Muscle of arm (tissue), 12 donors: ENCODE data around the gene WDR27. TPM values are rescaled to one million over a fixed set of nuclear protein-coding genes. Genes with fewer than 3 reads are reported as not detected.
"Not testable (repeated sequence)": the region's sequence is repeated elsewhere in the genome, so short reads cannot be mapped to it uniquely, and the experiment has no call there.

Experiments
- DNase-seq: peaks from one replicate; pipeline ENCODE4 v3.0.0-alpha.2; 2013
- polyA plus RNA-seq, 12 donors: library from polyadenylated mRNA; unstranded; fragments of 120-200 nt; gene quantifications; one replicate each; pipeline ENCODE4 v1.2.1, GENCODE V29; 2013; ENCODE audit not compliant: insufficient read length in 12 of 12

WDR27 gene
- polyA plus RNA-seq, 12 donors: 17.8 to 60.4 (median 35.3) TPM; not detected in 1

DNA sequence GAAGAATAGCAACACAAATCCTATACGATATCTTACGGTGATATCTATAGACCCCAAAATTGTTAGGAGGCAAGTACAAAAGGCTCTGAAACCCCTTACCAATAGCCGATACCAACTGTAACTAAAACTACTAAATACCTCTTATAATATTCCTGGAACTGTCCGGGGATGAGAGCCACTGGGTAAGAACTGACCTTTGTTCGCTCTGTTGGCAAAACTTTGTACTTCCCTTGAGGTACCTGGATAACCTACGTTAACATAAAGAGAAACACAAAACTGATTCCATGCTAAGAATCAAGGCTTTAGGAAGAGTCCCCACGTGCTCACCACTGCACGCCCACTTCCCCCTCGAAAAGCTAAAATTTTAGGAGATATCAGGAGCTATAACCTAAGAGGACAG is 12.8 kb upstream of the WDR27 start:
- no peak for DNase-seq

DNA sequence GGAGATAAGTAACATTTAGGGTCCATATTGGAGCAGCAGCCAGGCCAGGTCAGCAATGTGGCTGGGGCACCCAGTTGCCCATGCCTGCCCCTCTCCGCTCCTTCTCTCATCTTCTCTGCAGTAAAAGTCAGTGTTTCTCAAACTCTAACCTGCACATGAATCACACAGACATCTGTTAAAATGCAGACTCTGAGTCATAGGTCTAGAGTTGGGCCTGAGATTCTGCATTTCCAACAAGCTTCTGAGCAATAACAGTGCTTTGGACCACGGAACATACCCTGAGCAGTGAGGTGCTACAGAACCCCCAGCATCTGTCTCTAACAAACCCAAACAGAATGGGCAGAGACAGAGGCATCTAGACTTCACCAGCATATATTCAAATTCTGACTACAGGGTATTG is 12.3 kb upstream of the WDR27 start:
- no peak for DNase-seq

DNA sequence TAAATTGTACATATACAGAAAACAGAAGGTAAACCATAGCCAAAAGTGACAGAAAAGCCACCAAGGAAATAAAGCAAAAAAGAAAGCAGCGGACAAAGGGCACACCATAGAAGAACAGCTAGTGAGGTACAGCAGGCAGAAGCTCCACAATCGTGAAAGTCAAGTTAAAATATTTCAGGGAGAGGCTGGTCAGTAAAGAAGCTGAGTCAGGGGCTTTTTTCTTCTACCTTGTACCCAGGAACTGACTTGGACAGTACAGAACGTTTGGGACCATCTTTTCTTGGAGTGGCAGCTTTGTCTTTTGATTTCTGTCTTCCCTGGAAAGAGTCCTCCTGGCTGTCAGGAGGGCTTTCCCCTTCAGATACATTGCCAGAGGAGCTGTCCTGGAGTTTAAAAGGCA is 8.2 kb upstream of the WDR27 start:
- DNase-seq: no peak

DNA sequence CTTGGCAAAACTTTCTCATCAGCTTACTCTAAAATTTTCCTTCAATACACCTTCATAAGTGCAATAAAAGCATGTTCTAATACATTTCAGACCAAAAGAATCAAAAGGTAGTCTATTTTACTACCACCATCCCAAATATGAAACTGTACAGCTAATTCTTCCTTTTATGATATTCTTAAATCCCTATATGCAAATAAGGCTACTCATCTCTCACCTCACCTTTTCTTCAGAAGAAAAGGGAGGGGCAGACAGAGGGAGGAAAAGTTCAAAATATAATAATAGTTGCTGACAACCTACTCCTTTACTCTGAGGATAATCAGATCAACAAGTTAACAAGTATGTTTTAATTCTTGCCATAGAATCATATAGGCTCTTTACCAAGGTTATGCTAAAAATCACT is 7.5 kb upstream of the WDR27 start:
- DNase-seq: no peak

DNA sequence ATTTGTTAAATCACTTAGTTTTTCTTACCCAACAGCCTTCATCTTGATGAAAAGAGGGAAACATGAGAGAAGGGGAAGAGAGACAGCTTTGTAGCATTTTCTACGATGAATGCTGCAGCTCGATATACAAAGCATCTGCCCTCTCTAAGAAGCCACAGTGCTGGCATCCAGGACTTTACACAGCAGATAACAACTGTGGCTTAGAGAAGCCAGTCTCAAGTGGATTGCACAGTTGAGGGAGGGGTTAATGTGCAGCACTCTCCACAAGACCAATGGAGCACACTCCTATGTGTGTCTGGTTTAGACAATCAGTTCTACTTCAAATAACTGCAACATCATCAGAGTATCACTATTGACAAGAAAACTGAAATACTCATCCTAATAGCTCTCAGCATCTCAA is 5.9 kb upstream of the WDR27 start:
- DNase-seq: no peak

DNA sequence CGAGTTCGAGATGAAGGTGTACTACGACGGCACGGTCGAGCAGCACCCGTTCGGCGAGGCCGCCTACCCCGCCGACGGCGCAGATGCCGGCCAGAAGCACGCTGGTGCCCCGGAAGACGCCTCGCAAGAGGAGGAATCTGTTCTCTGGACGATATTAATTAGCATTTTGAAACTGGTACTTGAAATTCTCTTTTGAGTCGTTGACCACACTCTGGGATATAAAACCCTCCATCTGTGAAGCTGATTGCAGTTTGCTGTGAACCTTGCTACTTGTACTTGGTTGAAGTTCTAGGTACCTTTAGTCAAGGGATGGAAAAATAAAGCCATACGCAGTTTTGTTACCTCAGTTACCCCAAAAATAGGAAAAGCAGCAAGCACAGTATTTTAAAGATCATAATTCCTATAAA is 1.0 kb upstream of the WDR27 start:
- no peak for DNase-seq

- DNase-seq: no peak
Measured at GRCh38 chr6:169701311-169701953, 397 bp downstream of the WDR27 start.

- DNase-seq: no peak
Measured at GRCh38 chr6:169700296-169700695, 1.5 kb downstream of the WDR27 start.

GRCh38 chr6:169697115-169697514 is 4.7 kb downstream of the WDR27 start:
- DNase-seq: not testable (repeated sequence)

DNA sequence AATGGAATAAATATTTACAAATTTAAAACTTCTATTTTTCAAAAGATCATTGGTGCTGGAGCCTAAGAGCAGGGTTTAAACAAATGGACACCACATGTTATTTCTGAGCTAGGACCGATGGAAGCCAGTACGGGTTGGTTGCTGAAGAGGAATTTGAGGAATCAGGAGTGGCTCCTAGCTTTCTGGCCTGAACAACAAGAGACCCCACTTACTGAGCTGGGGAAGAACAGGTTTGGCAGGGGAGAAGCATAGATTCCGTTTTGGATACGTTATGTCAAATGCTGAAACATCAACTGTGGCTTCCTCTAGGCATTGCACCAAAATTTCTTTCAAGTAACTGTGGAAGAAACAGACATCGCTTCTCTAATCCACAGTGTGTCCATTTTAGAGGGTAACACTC is 6.7 kb downstream of the WDR27 start:
- no peak for DNase-seq

GRCh38 chr6:169692516-169692915 is 9.3 kb downstream of the WDR27 start:
- no peak for DNase-seq

DNA sequence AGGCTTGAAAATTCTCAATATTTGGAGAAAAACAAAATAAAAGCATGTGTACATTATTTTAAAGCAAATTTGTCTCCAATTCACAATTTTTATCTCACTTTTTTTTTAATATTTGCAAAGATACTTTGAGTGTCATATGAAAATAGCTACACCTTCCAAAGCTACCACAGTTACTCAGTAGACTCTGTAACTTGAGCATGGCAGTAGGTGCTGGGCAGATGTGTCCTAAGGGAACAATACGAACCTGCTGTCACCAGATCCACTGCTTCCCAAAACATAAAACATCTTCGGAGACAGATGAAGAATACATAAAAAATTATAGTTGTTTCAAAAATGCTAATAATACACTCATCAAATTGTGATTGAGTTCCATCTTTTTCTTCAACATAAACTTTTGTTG is 10.6 kb downstream of the WDR27 start:
- no peak for DNase-seq

DNA sequence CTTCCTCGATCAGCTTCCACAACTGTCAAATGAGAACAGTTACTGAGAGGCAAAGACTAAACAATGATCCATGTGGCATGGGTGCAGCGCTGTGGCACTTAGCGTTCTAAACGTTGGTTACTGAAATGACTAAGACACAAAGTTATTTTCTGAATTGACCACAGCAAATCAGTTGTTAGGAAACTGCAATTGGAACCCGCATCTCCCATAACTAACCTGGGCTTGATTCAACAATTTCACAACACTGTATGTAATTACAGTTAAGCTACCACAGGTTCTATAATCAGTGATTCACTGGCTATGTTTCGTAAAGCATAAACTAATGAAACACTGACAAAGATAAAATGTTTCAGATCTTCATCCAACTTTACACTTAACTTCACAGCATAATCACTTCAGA is 12.5 kb downstream of the WDR27 start:
- DNase-seq: no peak

DNA sequence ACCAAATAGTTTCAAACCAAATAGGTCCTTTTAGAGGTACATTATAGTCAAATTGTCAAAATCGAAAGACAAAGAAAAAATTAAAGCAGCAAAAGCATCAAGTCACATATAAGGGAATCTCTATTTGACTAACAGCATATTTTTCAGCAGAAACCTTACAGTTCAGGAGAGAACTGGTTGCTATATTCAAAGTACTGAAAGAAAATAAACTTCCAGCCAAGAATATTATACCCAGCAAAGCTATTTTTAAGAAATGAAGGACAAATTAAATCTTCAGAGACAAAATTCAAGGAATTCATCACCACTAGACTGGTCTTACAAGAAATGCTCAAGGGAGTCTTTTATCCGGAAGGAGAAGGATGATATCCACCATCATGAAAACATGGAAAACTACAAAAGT is 16.0 kb downstream of the WDR27 start:
- no peak for DNase-seq

DNA sequence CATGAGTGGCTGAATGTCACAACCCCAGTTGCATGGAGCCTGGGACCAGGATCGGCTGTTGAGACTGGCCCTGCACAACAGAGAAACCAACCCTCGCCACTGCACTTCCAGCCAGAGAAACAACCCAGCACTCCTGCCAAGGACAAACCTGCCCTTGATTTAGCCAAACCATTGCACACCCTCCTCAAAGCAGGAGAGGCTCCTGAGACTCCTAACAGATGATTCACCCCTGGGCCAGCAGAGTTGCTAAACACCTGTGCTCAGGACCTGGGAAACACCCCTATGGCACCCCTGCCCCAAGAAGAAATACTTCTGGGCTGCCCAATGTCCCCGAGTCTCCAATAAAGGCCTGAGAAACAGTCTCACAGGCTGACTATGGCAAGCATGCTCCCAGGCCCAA is 17.8 kb downstream of the WDR27 start:
- no peak for DNase-seq

DNA sequence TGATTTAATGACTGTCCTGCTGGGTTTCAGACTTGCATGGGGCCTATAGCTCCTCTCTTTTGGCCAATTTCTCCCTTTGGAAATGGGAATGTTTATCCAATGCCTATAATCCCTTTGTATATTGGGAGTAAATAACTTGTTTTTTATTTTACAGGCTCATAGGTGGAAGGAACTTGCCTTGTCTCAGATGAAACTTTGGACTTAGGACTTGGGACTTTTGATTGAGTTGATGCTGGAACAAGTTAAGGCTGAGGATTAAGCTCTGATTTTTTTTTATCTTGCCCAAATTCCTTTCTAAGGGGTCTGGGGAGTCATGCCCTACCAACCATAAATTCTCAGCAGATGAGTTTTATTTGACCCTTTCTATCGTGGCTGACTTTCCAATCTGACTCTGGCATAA is 23.5 kb downstream of the WDR27 start:
- DNase-seq: no peak

DNA sequence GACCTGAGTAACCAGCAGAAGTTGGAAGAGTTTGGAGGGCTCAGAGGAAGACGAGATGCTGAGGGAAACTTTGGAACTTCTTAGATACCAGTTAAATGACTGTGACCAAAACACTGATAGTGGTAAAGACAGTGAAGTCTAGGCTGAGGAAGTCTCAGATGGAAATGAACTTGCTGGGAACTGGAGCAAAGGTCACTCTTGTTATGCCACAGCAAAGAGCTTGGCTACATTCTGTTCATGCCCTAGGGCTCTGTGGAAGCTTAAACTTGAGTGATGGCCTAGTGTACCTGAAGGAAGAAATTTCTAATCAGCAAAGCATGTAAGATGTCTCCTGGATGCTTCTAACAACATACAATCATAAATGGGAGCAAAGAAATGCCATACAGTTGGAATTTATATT is 24.7 kb downstream of the WDR27 start:
- DNase-seq: no peak

- no peak for DNase-seq
Measured at GRCh38 chr6:169675011-169675410, 26.8 kb downstream of the WDR27 start.

DNA sequence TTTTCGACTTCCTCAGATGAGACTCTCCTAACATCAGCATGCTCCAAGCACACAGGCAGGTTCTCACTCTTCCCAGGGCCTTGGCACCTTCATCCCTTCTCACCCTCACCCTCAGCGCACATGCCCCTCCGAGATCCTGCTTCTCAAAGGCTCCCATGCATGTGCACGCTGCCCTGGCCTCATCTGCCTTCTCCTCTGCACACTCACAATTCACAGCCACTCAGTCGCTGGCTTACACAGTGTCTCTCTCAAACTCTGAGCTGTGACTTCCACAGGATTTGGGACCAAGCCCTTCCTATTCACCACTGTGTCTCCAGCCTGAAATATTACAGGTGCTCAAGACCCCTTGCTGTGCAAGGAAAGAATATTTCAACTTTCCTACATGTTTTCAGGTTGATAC is 30.3 kb downstream of the WDR27 start:
- no peak for DNase-seq

DNA sequence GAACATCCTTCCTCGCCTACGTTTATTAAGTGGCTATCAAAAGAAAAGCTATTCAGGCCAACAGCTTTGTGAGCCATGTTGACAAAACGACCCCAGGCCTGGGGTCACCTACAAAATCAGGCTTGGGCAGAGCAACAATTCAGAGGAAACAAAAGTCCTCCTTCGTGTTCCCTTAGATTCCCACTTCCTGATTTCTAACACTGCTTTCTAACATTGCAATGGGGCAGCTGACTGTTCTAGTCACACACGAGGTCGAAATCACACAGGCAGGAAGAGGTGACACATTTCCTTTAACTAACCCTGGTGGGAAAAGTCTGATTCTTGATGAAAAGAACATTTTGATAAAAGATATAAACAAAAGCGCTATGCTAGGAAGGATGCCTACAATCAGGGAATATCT is 31.9 kb downstream of the WDR27 start:
- no peak for DNase-seq

- no peak for DNase-seq
Measured at GRCh38 chr6:169669147-169669546, 32.7 kb downstream of the WDR27 start.

GRCh38 chr6:169668203-169668847 is 33.5 kb downstream of the WDR27 start:
- DNase-seq: no peak

DNA sequence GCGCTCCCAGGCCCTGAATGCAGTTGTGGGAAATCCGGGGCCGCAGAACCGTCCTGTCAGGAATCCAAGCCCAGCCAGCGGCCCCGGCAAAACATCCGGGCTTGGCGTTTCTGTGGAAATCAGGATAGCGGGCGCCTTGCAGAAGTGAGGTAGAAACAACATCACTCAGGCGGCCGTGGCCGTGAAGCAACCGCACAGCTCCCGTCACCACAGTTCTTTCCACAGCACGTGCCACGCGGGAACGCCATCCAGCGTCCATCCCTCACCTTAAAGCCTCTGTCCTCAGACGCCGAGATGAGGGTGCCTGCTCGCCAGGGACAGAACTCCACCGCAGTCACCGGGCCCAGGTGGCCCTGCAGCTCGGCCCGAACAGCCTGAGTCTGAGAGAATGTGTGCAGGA is 34.1 kb downstream of the WDR27 start:
- DNase-seq: no peak

DNA sequence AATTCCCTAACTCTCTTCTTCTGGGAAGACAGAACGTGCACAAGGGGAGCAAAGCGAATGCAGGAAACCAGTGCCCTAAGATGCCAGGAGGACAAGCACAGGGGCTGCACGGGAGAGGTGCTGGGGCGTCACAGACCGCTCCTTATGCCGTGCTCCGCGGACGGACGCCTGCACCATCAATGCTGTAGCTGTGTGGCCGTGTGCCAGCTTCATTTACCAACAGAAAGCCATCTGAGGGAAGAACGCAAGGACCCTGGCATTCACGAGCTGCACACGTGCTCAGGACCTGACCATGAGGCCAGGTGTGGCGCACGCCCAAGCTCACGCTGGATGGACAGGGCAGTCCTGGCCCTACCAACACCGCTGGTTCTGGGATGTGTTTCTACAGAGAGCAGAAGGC is 35.4 kb downstream of the WDR27 start:
- DNase-seq: no peak
